ENCODE data around the gene TMPRSS11D. TPM values are rescaled to one million over a fixed set of nuclear protein-coding genes. Genes with fewer than 3 reads are reported as not detected.

The TMPRSS11D gene
- not detected for polyA plus RNA-seq (2013, experiment 1 of 2; ENCODE audit: insufficient read length)
- polyA plus RNA-seq (2013, experiment 2 of 2; ENCODE audit: insufficient read length) = not detected

GRCh38 chr4:67883902-67884301, at the start of gene TMPRSS11D:
Gene TMPRSS11D, minus strand, starts transcription at chr4:67884002. Its CDS starts 69 bp downstream, at chr4:67883933.
- DNase-seq = no peak

- DNase-seq = peak; percentile 16
Observed at GRCh38 chr4:67933038-67933437, 49.2 kb upstream of the TMPRSS11D start.

- no peak for DNase-seq
Observed at GRCh38 chr4:67931256-67931655, 47.5 kb upstream of the TMPRSS11D start.

GRCh38 chr4:67929426-67929825, 45.6 kb upstream of the TMPRSS11D start:
- peak; percentile 82 for DNase-seq

GRCh38 chr4:67928546-67928945, 44.7 kb upstream of the TMPRSS11D start:
- no peak for DNase-seq

- DNase-seq = no peak
Observed at GRCh38 chr4:67927251-67927650, 43.4 kb upstream of the TMPRSS11D start.

- no peak for DNase-seq
Observed at GRCh38 chr4:67926485-67926884, 42.7 kb upstream of the TMPRSS11D start.

GRCh38 chr4:67922697-67923096, 38.9 kb upstream of the TMPRSS11D start:
- peak; percentile 67 for DNase-seq

GRCh38 chr4:67918428-67918827, 34.6 kb upstream of the TMPRSS11D start:
- no peak for DNase-seq

DNA sequence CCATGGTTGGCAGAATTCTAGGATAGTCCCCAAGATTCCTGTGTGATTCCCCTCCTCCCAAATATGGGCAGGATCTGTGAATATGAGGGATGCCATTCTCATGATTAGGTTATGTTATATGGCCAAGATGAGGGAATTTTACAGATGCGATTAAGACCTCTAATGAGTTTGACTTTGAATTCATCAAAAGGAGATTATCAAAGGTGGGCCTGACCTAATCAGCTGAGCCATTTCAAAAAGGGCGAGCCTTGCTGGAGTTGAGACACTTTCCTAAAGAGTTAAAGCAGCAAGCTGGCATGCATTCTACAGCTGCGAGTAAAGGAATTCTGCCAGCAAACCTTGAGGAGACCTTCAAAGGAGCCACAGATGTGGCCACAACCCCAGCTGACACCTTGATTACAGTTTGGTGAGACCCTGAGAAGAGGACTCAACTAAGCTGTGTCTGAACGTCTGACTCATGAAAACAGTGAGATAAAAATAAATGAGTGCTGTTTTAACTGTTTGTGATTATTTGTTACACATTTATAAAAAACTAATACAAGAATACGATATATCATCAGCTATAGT, 31.7 kb upstream of the TMPRSS11D start:
- no peak for DNase-seq

DNA sequence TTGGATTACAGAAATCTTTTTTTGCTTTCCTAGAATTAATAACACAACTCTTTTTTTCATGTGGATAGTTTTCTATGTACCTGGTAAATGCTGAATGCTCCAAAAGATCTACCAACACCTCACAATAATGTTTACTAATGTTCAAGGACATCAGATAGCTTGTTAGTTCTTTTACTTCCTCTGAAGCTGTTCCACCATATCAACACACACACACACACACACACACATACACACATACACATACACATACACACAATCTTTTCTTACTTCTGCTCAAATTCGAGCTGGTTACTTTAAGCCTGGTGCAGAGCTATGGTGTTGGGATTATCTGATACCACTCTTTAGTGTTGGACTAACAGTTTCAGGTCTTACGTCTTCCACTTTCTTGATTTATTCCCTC, 28.3 kb upstream of the TMPRSS11D start:
- DNase-seq = no peak

GRCh38 chr4:67911638-67912037, 27.8 kb upstream of the TMPRSS11D start:
- DNase-seq = no peak

DNA sequence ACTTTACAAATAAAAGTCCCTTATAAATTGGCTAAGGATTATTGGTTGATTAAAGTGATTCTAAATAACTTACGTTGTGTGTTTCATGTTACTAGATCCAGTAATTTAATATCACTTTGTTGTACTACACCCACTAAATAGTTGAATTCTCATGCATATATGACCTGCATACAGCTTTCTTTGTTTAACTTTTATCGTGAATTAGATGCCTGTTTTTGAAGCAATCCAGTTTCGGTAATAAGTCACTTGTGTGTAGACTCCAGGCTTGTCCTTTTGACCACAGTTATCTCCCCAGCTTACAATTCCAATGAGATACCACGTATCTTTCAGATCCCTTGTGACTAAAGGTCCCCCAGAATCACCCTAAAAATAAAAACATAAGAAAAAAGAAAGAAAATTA, 27.3 kb upstream of the TMPRSS11D start:
- no peak for DNase-seq

DNA sequence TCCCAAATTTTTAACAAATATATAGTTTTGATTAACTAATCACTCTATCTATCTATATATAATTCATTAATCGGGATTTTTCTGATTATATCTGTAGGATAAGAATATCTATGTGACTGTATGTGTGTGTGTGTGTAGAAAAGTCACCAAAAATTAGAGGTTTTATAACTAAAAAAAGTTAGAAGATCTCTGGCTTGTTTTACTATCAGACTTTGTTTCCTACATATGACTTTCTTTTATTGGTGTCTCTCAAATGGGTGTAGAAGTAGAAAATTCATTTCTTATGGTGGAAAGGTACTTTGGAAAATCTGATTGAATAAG, 26.7 kb upstream of the TMPRSS11D start:
- no peak for DNase-seq

DNA sequence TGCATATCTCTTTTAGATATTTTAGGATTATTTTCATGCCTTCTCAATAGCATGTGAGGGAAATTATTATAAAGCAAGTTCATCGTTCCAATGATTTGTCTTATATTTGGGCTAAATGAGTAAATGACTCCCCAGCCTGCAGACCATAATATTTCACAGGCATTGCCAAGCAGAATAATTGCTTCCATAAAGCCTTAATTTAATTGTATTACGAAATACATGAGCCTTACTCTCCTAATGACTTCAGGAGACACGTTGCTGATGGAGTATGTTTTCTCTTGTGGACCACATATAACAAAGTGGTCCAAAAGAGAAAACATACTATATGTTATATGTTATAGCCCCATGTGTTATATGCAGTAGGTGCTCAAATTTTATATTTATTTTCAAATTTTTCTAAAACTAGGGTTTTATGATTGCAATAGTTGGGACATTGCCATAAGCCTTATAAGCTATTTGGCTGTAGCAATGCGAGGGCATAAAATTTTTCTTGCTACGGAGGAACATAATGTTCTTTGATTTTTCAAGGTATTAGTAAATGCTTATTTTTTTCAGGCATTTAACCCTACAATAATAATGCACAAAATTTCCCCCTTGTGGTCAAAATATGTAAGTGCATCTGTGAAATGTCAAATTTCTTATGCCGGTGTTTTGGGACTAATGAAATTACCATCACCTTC, 26.2 kb upstream of the TMPRSS11D start:
- DNase-seq = no peak

GRCh38 chr4:67907650-67908049, 23.8 kb upstream of the TMPRSS11D start:
- DNase-seq = no peak

GRCh38 chr4:67899096-67899495, 15.3 kb upstream of the TMPRSS11D start:
- DNase-seq = no peak

DNA sequence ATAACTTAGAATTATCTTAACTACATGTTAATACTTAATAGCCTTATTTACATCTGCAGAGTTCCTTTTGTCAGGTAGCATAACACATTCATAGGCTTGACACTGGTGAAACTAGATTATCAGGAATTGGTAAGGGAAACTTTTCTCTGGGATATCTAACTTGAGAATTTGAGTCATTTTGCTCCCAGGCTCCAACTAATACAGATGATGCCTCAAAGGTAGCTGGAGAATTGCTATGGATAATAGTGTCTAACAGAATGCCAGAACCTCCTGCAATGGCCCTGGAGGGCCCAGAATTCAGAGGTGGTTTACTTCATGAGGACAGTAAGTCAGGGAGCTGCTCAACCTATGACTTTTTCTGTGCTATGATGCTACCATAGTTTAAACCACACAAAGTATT, 13.9 kb upstream of the TMPRSS11D start:
- no peak for DNase-seq

DNA sequence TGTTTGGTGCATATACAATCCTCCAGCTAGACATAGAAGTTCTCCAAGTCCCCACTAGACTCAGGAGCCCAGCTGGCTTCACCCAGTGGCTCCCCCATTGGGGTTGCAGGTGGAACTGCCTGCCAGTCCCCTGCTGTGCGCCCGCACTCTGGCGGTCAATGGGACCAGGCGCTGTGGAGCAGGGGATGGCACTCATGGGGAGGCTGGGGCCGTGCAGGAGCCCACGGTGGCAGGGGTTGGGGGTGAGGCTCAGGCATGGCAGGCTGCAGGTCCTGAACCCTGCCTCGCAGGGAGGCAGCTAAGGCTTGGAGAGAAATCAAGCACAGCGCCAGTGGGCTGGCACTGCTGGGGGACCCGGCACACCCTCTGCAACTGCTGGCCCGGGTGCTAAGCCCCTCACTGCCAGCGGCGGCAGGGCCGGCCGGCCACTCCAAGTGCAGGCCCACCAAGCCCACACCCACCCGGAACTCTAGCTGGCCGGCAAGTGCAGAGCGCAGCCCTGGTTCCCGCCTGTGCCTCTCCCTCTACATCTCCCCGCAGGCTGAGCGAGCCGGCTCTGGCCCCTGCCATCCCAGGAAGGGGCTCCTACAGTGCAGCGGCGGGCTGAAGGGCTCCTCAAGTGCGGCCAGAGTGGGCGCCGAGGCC, 12.7 kb upstream of the TMPRSS11D start:
- no peak for DNase-seq

DNA sequence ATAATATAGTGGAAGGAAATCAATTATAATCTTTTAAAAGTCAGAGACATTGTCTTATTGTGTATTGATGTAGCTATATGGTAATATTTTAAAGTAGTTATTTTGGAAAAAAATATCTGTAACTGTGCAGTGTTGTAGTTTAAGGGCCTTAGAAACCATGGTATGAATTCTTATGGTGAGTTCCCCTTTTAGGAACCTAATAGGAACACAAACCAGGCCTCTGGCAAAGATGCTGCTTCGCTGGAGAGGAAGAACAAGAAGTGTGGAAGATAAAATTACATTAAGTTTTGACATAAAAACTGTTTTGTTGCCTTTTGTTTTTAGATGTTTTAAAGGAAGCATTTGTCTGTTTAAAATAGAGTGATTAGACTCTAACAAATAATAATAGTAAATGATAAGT, 10.9 kb upstream of the TMPRSS11D start:
- DNase-seq = no peak

DNA sequence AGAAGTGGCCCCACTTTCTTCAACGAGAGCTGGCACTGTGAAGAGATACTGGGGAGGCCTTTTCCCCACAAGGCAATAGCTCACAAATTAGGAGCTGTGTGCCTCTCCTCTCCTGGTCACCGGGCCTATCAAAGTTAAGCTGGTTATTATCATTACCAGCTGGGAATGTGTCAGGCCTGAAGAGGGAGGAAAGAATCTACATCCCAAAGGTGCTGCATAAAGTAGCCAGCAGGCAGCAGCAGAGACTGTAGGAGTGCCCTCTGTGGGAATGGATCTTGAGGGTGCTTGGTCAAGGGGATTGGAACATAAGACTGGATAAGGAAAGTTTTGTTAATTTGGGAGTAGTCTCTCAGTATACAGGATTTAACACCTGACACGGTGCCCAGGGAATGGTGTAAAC, 9.1 kb upstream of the TMPRSS11D start:
- DNase-seq = no peak

GRCh38 chr4:67892253-67892652, 8.5 kb upstream of the TMPRSS11D start:
- DNase-seq = no peak

GRCh38 chr4:67891645-67892044, 7.8 kb upstream of the TMPRSS11D start:
- DNase-seq = no peak

GRCh38 chr4:67886281-67886680, 2.5 kb upstream of the TMPRSS11D start:
- DNase-seq = peak; percentile 31
